Nephron progenitor cell (in vitro differentiated cells): ENCODE measurements around the gene SDHA.
"Not testable (repeated sequence)": the region's sequence is repeated elsewhere in the genome, so short reads cannot be mapped to it uniquely, and the experiment has no call there.

Experiments
- DNase-seq: peaks from one replicate; pipeline ENCODE4 v3.0.0; 2021
- H3K27ac Mint-ChIP-seq: 2 replicates; pipeline ENCODE4 v1.8.0; 2021; ENCODE audit warnings: mild to moderate bottlenecking, moderate library complexity, mixed read lengths
- H3K27me3 Mint-ChIP-seq: 2 replicates; pipeline ENCODE4 v1.8.0; 2021; ENCODE audit warnings: mild to moderate bottlenecking, low read depth, mixed read lengths; ENCODE audit not compliant: poor library complexity
- H3K36me3 Mint-ChIP-seq: 2 replicates; pipeline ENCODE4 v1.8.0; 2021; ENCODE audit warnings: low read depth, mixed read lengths
- H3K4me1 Mint-ChIP-seq: 2 replicates; pipeline ENCODE4 v1.8.0; 2021; ENCODE audit warnings: mixed read lengths
- H3K4me3 Mint-ChIP-seq: 2 replicates; pipeline ENCODE4 v1.8.0; 2021; ENCODE audit warnings: mild to moderate bottlenecking, moderate library complexity, mixed read lengths
- H3K9me3 Mint-ChIP-seq: 2 replicates; pipeline ENCODE4 v1.8.0; 2021; ENCODE audit warnings: mild to moderate bottlenecking, moderate library complexity, mixed read lengths
- CTCF ChIP-seq: fragments of 200-600 bp; sonication (generic); IDR thresholded peaks from 2 replicates; pipeline ENCODE4 v1.5.0; 2021; ENCODE audit warnings: antibody characterized with exemption

SDHA gene

GRCh38 chr5:206927-207536, 11.1 kb upstream of the SDHA start:
- peaks cover 41% of the 10 kb centered on the region for H3K36me3 Mint-ChIP-seq
- H3K27me3 Mint-ChIP-seq, result no peaks in the 10 kb centered on the region
- TF ChIP-seq CTCF, result no peak
- no peak overlapping the region for H3K4me3 Mint-ChIP-seq
- H3K27ac Mint-ChIP-seq, result peak overlapping the region; percentile 10
- peaks cover 43% of the 10 kb centered on the region for H3K4me1 Mint-ChIP-seq
- no peaks in the 10 kb centered on the region for H3K9me3 Mint-ChIP-seq
- DNase-seq, result no peak

GRCh38 chr5:207599-207998, 10.5 kb upstream of the SDHA start:
- DNase-seq, result no peak
- Mint-ChIP-seq H3K27ac (no peak overlapping the region), H3K4me3 (no peak overlapping the region), H3K9me3 (no peaks in the 10 kb centered on the region), H3K36me3 (peaks cover 39% of the 10 kb centered on the region), H3K27me3 (no peaks in the 10 kb centered on the region), H3K4me1 (peaks cover 37% of the 10 kb centered on the region)
- TF ChIP-seq CTCF, result no peak

- no peaks in the 10 kb centered on the region for H3K9me3 Mint-ChIP-seq
- DNase-seq, result no peak
- no peaks in the 10 kb centered on the region for H3K27me3 Mint-ChIP-seq
- TF ChIP-seq CTCF, result no peak
- peak overlapping the region; percentile 80 for H3K27ac Mint-ChIP-seq
- peaks cover 37% of the 10 kb centered on the region for H3K36me3 Mint-ChIP-seq
- no peak overlapping the region for H3K4me3 Mint-ChIP-seq
- peaks cover 36% of the 10 kb centered on the region for H3K4me1 Mint-ChIP-seq
Observed at GRCh38 chr5:208449-209114, 9.5 kb upstream of the SDHA start.

- Mint-ChIP-seq H3K4me1 (peaks cover 42% of the 10 kb centered on the region), H3K4me3 (no peak overlapping the region), H3K9me3 (no peaks in the 10 kb centered on the region), H3K27me3 (no peaks in the 10 kb centered on the region), H3K36me3 (peaks cover 23% of the 10 kb centered on the region), H3K27ac (no peak overlapping the region)
- no peak for DNase-seq
- TF ChIP-seq CTCF, result no peak
Observed at GRCh38 chr5:213803-214395, 4.2 kb upstream of the SDHA start.

GRCh38 chr5:215256-215655, 2.9 kb upstream of the SDHA start:
- peaks cover 23% of the 10 kb centered on the region for H3K36me3 Mint-ChIP-seq
- H3K4me3 Mint-ChIP-seq, result peak overlapping the region; percentile 44
- H3K27me3 Mint-ChIP-seq, H3K27ac Mint-ChIP-seq, H3K9me3 Mint-ChIP-seq, DNase-seq: not testable (repeated sequence)
- peaks cover 45% of the 10 kb centered on the region for H3K4me1 Mint-ChIP-seq

GRCh38 chr5:216076-216475, 2.0 kb upstream of the SDHA start:
- H3K27ac Mint-ChIP-seq, DNase-seq, H3K27me3 Mint-ChIP-seq, H3K9me3 Mint-ChIP-seq, H3K4me3 Mint-ChIP-seq: not testable (repeated sequence)
- Mint-ChIP-seq H3K4me1 (peaks cover 49% of the 10 kb centered on the region), H3K36me3 (peaks cover 23% of the 10 kb centered on the region)
